Endothelial cell of umbilical vein (primary cell): Measurements from ENCODE around the gene CLDN15. TPM values are rescaled to one million over a fixed set of nuclear protein-coding genes. Genes with fewer than 3 reads are reported as not detected.
"Not testable (repeated sequence)": the region's sequence is repeated elsewhere in the genome, so short reads cannot be mapped to it uniquely, and the experiment has no call there.

ENCODE experiments used
- BruUV-seq: library from RNA; stranded (reverse); fragments of 400-500 nt; replicated peaks from 2 replicates; lab custom pipeline; 2021; lab: Mats Ljungman, UMichigan
- CTCF ChIA-PET: fragments of 300-600, 350-600 bp; sonication (Branson Sonifier 250); formaldehyde crosslinking; loops from one replicate; lab custom pipeline; 2021; ENCODE audit warnings: antibody characterized with exemption, inconsistent platforms; lab: Charles Lee
- POLR2A ChIA-PET: fragments of 300-600, 350-600 bp; sonication (Branson Sonifier 250); formaldehyde crosslinking; loops from one replicate; lab custom pipeline; 2021; ENCODE audit warnings: antibody characterized with exemption, inconsistent platforms; lab: Charles Lee
- DNase-seq: peaks from one replicate; pipeline ENCODE4 v3.0.0-alpha.2; 2011; ENCODE audit warnings: low read depth, low spot score
- FAIRE-seq: peaks from 2 replicates; lab custom pipeline; 2011; peaks lifted over from hg19 to GRCh38; lab: Jason Lieb, UNC
- H2AFZ ChIP-seq: 2 replicates; pipeline ENCODE4 v1.6.0; 2012; ENCODE audit warnings: low read depth, low read length, control low read depth, inconsistent platforms
- H3K27ac ChIP-seq: 2 replicates; pipeline ENCODE4 v1.5.1; 2011; ENCODE audit warnings: low read depth, mild to moderate bottlenecking, control low read depth, low read length, moderate library complexity; ENCODE audit not compliant: insufficient read depth
- H3K27me3 ChIP-seq, 2 experiments: 2 replicates each; pipeline versions ENCODE4 v1.6.0 to v1.6.1; 2011; ENCODE audit warnings: low read length in 2 of 2, mixed read lengths in 1 of 2; ENCODE audit not compliant: control insufficient read depth in 2 of 2, insufficient read depth in 2 of 2
- H3K36me3 ChIP-seq, 2 experiments: 2 replicates in 1 of 2; 3 replicates in 1 of 2; pipeline ENCODE4 v1.5.1; 2011; ENCODE audit warnings: low read length in 2 of 2, mild to moderate bottlenecking in 1 of 2, moderate library complexity in 1 of 2; ENCODE audit not compliant: control insufficient read depth in 2 of 2, insufficient read depth in 2 of 2; ENCODE audit errors: extremely low read depth in 1 of 2
- H3K4me1 ChIP-seq: 3 replicates; pipeline ENCODE4 v1.5.1; 2011; ENCODE audit warnings: mild to moderate bottlenecking, low read length; ENCODE audit not compliant: control insufficient read depth, insufficient read depth; ENCODE audit errors: extremely low read depth
- H3K4me2 ChIP-seq: 2 replicates; pipeline ENCODE4 v1.6.1; 2011; ENCODE audit warnings: low read length, control low read depth, mixed read lengths; ENCODE audit not compliant: insufficient read depth
- H3K4me3 ChIP-seq, 3 experiments: fragments of 200-600 bp in 1 of 3; sonication (generic), shearing (Covaris generic) in 1 of 3; replicated peaks in 1 of 3; 2 replicates each; pipeline ENCODE4 v1.5.1; 2011 to 2016; ENCODE audit warnings: control low read depth in 3 of 3, low read length in 3 of 3, mild to moderate bottlenecking in 2 of 3, inconsistent platforms in 1 of 3, low read depth in 1 of 3, moderate library complexity in 1 of 3; ENCODE audit not compliant: insufficient read depth in 1 of 3
- H3K79me2 ChIP-seq: 2 replicates; pipeline ENCODE4 v1.6.0; 2012; ENCODE audit warnings: low read length, inconsistent platforms; ENCODE audit not compliant: control insufficient read depth, insufficient read depth
- H3K9ac ChIP-seq: replicated peaks from 2 replicates; pipeline ENCODE3; 2011; ENCODE audit warnings: low read length, control low read depth; ENCODE audit not compliant: insufficient read depth; ENCODE audit errors: extremely low read depth
- H3K9me1 ChIP-seq: replicated peaks from 3 replicates; pipeline ENCODE4 v1.6.0; 2011; ENCODE audit warnings: mild to moderate bottlenecking, low read length; ENCODE audit not compliant: control insufficient read depth, insufficient read depth; ENCODE audit errors: extremely low read depth
- H3K9me3 ChIP-seq: replicated peaks from 2 replicates; pipeline ENCODE4 v1.5.1; 2012; ENCODE audit warnings: low read length, inconsistent platforms; ENCODE audit not compliant: control insufficient read depth, insufficient read depth
- H4K20me1 ChIP-seq: replicated peaks from 2 replicates; pipeline ENCODE3; 2011; ENCODE audit warnings: mild to moderate bottlenecking, low read length; ENCODE audit not compliant: control insufficient read depth, insufficient read depth; ENCODE audit errors: extremely low read depth
- EZH2 ChIP-seq: IDR thresholded peaks from 2 replicates; pipeline ENCODE4 v1.6.1; 2012; ENCODE audit warnings: borderline replicate concordance, low read depth, mild to moderate bottlenecking, moderate library complexity, low read length, inconsistent platforms; ENCODE audit not compliant: severe bottlenecking
- FOS ChIP-seq: IDR thresholded peaks from 2 replicates; pipeline ENCODE4 v1.6.1; 2011; ENCODE audit warnings: mild to moderate bottlenecking, low read length, moderate library complexity, borderline replicate concordance; ENCODE audit not compliant: insufficient read depth
- GATA2 ChIP-seq: IDR thresholded peaks from 2 replicates; pipeline ENCODE4 v1.7.0; 2011; ENCODE audit warnings: low read depth, mild to moderate bottlenecking, moderate library complexity, mixed read lengths, low read length; ENCODE audit not compliant: insufficient read length, insufficient read depth
- JUN ChIP-seq: IDR thresholded peaks from 2 replicates; pipeline ENCODE4 v1.6.1; 2011; ENCODE audit warnings: borderline replicate concordance, low read depth; ENCODE audit not compliant: insufficient read length, insufficient read depth
- MAX ChIP-seq: IDR thresholded peaks from 2 replicates; pipeline ENCODE4 v1.6.1; 2011; ENCODE audit not compliant: insufficient read depth, insufficient read length
- MYC ChIP-seq: IDR thresholded peaks from one replicate; pipeline ENCODE4 v1.6.1; 2011; ENCODE audit warnings: mild to moderate bottlenecking, low read depth, low read length
- POLR2A ChIP-seq: IDR thresholded peaks from 2 replicates; pipeline ENCODE4 v1.6.1; 2012; ENCODE audit warnings: low read depth, mild to moderate bottlenecking, control low read depth, low read length
- POLR2AphosphoS5 ChIP-seq: IDR thresholded peaks from 2 replicates; pipeline ENCODE4 v1.6.1; 2012; ENCODE audit warnings: low read depth, mild to moderate bottlenecking, control low read depth, low read length, moderate library complexity; ENCODE audit not compliant: insufficient read depth
- dilution Hi-C: fragments of 300-500 bp; cut with MboI; formaldehyde crosslinking; loops from one replicate; pipeline ENCODE4 v1.15.0; 2019; ENCODE audit warnings: low sequenced_read_pairs; ENCODE audit not compliant: extremely low pct_ligation_motif_present
- intact Hi-C: fragments of 100-400 bp; cut with micrococcal nuclease; formaldehyde crosslinking; loops from one replicate; pipeline ENCODE4 v1.10.0; 2022
- polyA plus RNA-seq, 4 experiments: library from polyadenylated mRNA; depleted of rRNA in 3 of 4; stranded (reverse) in 3 of 4; unstranded in 1 of 4; fragments of >200 nt; gene quantifications; 2 replicates each; pipeline versions ENCODE4 v1.2.1 to v1.2.3, GENCODE V29; 2011 to 2012; ENCODE audit warnings: missing spikeins in 1 of 4
- total RNA-seq: library from RNA; stranded (reverse); gene quantifications from 2 replicates; pipeline ENCODE4 v1.2.3, GENCODE V29; 2021
- TF ChIP-seq, protein P1 (sequence below), 2 donors: IDR thresholded peaks; 1 replicate in 1 of 2; 2 replicates in 1 of 2; pipeline ENCODE4 v1.5.1; 2011; ENCODE audit warnings: low read length in 2 of 2, mild to moderate bottlenecking in 2 of 2, moderate library complexity in 2 of 2, control low read depth in 1 of 2, inconsistent platforms in 1 of 2, low read depth in 1 of 2; ENCODE audit not compliant: insufficient read depth in 1 of 2; ENCODE audit errors: extremely low read depth in 1 of 2

The CLDN15 gene
- total and polyA plus RNA-seq, 2 donors (not counting 3 experiments of a cell fraction or from before 2014, with no cell fraction given): 11.3 to 17.7 TPM

- POLR2A ChIA-PET: interaction anchor here (0.6 kb wide), 1 partner anchor 12 kb away, joined by 4 read pairs; no protein-coding TSS in a partner anchor
- H3K9ac ChIP-seq, BruUV-seq, H3K79me2 ChIP-seq, H3K4me2 ChIP-seq, FAIRE-seq, H3K4me3 ChIP-seq, H3K9me3 ChIP-seq, H4K20me1 ChIP-seq, dilution Hi-C loops, H3K27me3 ChIP-seq, H3K9me1 ChIP-seq, DNase-seq, H3K27ac ChIP-seq, H2AFZ ChIP-seq, H3K36me3 ChIP-seq, H3K4me1 ChIP-seq, intact Hi-C loops: not testable (repeated sequence)
- CTCF ChIA-PET: interaction anchor here (1.1 to 2.7 kb wide), 2 partner anchors 68 to 141 kb away, joined by 3 to 22 read pairs; partner anchors contain the start of genes PLOD3 and ZNHIT1
Measured at GRCh38 chr7:101285880-101286279, 48.3 kb upstream of the CLDN15 start.

DNA sequence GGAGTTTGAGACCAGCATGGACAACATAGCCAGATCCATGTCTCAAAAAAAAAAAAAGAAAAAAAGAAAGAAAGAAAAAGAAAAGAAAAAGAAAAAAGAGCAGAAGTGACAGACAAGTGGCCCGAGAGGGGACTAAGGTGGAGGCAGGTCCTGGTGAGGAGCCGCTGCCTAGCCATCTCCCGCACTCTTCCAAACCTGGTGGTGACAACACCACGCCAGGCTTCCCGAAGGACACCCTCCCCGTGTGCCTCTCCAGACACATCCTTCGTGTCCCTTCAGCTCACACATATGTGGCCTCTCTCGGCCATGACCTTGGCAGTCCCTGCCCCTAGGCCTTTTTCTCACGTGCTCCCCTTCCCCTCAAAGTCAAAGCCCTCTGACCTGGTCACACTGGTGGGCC is 47.6 kb upstream of the CLDN15 start:
- no peak overlapping the region for H3K27ac ChIP-seq
- no peaks in the 10 kb centered on the region for H3K79me2 ChIP-seq
- DNase-seq (no peak), FAIRE-seq (no peak)
- intact Hi-C loops: no loop called here
- H3K27me3 ChIP-seq: peaks cover 3 to 6% of the 10 kb centered on the region in 2 experiments
- no peak overlapping the region for H3K4me3 ChIP-seq
- dilution Hi-C loops: no loop called here
- H3K9ac ChIP-seq: no peak overlapping the region
- POLR2A ChIA-PET: no interaction called here
- H3K4me1 ChIP-seq: no peaks in the 10 kb centered on the region
- no peaks in the 10 kb centered on the region for H3K9me3 ChIP-seq
- TF ChIP-seq, protein P1, sequence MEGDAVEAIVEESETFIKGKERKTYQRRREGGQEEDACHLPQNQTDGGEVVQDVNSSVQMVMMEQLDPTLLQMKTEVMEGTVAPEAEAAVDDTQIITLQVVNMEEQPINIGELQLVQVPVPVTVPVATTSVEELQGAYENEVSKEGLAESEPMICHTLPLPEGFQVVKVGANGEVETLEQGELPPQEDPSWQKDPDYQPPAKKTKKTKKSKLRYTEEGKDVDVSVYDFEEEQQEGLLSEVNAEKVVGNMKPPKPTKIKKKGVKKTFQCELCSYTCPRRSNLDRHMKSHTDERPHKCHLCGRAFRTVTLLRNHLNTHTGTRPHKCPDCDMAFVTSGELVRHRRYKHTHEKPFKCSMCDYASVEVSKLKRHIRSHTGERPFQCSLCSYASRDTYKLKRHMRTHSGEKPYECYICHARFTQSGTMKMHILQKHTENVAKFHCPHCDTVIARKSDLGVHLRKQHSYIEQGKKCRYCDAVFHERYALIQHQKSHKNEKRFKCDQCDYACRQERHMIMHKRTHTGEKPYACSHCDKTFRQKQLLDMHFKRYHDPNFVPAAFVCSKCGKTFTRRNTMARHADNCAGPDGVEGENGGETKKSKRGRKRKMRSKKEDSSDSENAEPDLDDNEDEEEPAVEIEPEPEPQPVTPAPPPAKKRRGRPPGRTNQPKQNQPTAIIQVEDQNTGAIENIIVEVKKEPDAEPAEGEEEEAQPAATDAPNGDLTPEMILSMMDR (IDR thresholded peaks at IDR 0.05; ENCODE audit: extremely low read depth in 1 of 2, insufficient read depth in 1 of 2, low read depth in 1 of 2, low read length in 2 of 2): no peak
- TF ChIP-seq MYC: no peak
- TF ChIP-seq JUN: no peak
- TF ChIP-seq MAX: no peak
- TF ChIP-seq POLR2AphosphoS5: no peak
- TF ChIP-seq GATA2: no peak
- TF ChIP-seq POLR2A: no peak
- no peak for TF ChIP-seq EZH2
- no peak for TF ChIP-seq FOS
- H3K4me2 ChIP-seq: no peak overlapping the region
- no TSS peak for BruUV-seq
- no peaks in the 10 kb centered on the region for H3K36me3 ChIP-seq
- H4K20me1 ChIP-seq: no peaks in the 10 kb centered on the region
- CTCF ChIA-PET: interaction anchor here (2.7 kb wide), 1 partner anchor 141 kb away, joined by 22 read pairs; no protein-coding TSS in a partner anchor
- H2AFZ ChIP-seq: no peak overlapping the region
- no peaks in the 10 kb centered on the region for H3K9me1 ChIP-seq

DNA sequence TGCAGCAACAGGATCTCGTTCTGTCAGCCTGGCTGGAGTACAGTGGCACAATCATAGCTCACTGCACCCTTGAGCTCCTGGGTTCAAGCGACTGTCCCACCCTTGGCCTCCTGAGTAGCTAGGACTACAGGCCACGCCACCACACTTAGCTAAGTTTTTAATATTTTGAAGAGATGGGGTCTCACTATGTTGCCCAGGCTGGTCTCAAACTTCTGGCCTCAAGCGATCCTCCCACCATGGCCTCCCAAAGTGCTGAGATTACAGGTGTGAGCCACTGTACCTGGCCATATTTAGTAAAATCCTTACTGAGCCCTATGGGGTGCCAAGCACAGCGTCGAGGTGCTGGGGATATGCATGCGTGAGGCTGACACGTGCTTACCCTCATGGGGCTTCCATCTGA is 43.3 kb upstream of the CLDN15 start:
- dilution Hi-C loops: not testable (repeated sequence)
- intact Hi-C loops: loop anchor here (5.0 kb wide), 2 partner anchors 44 to 204 kb away; partner anchors contain the start of gene CLDN15
- CTCF ChIA-PET: interaction anchor here (3.1 to 3.7 kb wide), 3 partner anchors 10 to 138 kb away, joined by 21 to 324 read pairs (median 67); no protein-coding TSS in a partner anchor

More for the DNA sequence above, 43.3 kb upstream of the CLDN15 start:
- not testable (repeated sequence) for FAIRE-seq, H3K27ac ChIP-seq, H3K9ac ChIP-seq, H3K4me2 ChIP-seq, DNase-seq, BruUV-seq, H3K36me3 ChIP-seq, H3K4me1 ChIP-seq, H3K9me3 ChIP-seq, H3K79me2 ChIP-seq, H2AFZ ChIP-seq, H3K27me3 ChIP-seq, H3K4me3 ChIP-seq, H3K9me1 ChIP-seq, H4K20me1 ChIP-seq
- POLR2A ChIA-PET: interaction anchor here (0.7 kb wide), 1 partner anchor 137 kb away, joined by 3 read pairs; no protein-coding TSS in a partner anchor
